GM12878 (cell line): ENCODE results near the gene RAD51B. TPM values are rescaled to one million over a fixed set of nuclear protein-coding genes. Genes with fewer than 3 reads are reported as not detected.

Source experiments
- ATAC-seq: fragments of 200-7000 bp; cut with Tn5 transposase; 3 replicates; pipeline ENCODE4 v1.9.1; 2020; ENCODE audit warnings: mild to moderate bottlenecking, moderate library complexity
- BruUV-seq: library from RNA; stranded (reverse); fragments of 400-500 nt; replicated peaks from 2 replicates; lab custom pipeline; 2021; lab: Mats Ljungman, UMichigan
- CTCF ChIA-PET: fragments of 300-600 bp; sonication (Branson Sonifier 250); formaldehyde crosslinking; extraction: SDS; loops from one replicate; lab custom pipeline; 2021; ENCODE audit warnings: inconsistent platforms; lab: Yijun Ruan, JAX
- POLR2A ChIA-PET: fragments of 350-600 bp; formaldehyde crosslinking; extraction: SDS; loops from one replicate; lab custom pipeline; 2021; ENCODE audit warnings: inconsistent platforms; lab: Charles Lee
- RAD21 ChIA-PET: fragments of 300-600 bp; sonication (Branson Sonifier 250); formaldehyde crosslinking; loops from one replicate; lab custom pipeline; 2023; ENCODE audit warnings: antibody characterized with exemption; ENCODE audit not compliant: unreplicated experiment; lab: Charles Lee
- SMC1A ChIA-PET: fragments of 300-600 bp; sonication (Branson Sonifier 250); formaldehyde crosslinking; loops from one replicate; lab custom pipeline; 2023; ENCODE audit not compliant: unreplicated experiment, uncharacterized antibody; lab: Charles Lee
- DNase-seq: peaks from one replicate; pipeline ENCODE4 v3.0.0-alpha.2; 2011; ENCODE audit warnings: low read depth, low spot score
- FAIRE-seq: peaks from 3 replicates; lab custom pipeline; 2011; peaks lifted over from hg19 to GRCh38; lab: Jason Lieb, UNC
- H2AFZ ChIP-seq: 2 replicates; pipeline ENCODE4 v1.6.0; 2011; ENCODE audit warnings: low read depth, low read length, control low read depth; ENCODE audit not compliant: control insufficient read depth
- H3K27ac ChIP-seq: 2 replicates; pipeline ENCODE4 v1.5.1; 2011; ENCODE audit warnings: control low read depth; ENCODE audit not compliant: control insufficient read depth, insufficient read depth
- H3K27me3 ChIP-seq, 2 experiments: replicated peaks in 1 of 2; 2 replicates each; pipeline versions ENCODE4 v1.6.0 to v1.6.1; 2011; ENCODE audit warnings: low read length in 1 of 2; ENCODE audit not compliant: control insufficient read depth in 2 of 2, insufficient read depth in 2 of 2
- H3K36me3 ChIP-seq, 2 experiments: 2 replicates each; pipeline ENCODE4 v1.5.1; 2011; ENCODE audit warnings: low read length in 1 of 2; ENCODE audit not compliant: control insufficient read depth in 2 of 2, insufficient read depth in 2 of 2
- H3K4me1 ChIP-seq: 2 replicates; pipeline ENCODE4 v1.6.1; 2011; ENCODE audit warnings: mild to moderate bottlenecking, low read length, moderate library complexity, mixed read lengths; ENCODE audit not compliant: control insufficient read depth, insufficient read depth
- H3K4me2 ChIP-seq: 2 replicates; pipeline ENCODE4 v1.6.0; 2011; ENCODE audit warnings: control low read depth; ENCODE audit not compliant: control insufficient read depth, insufficient read depth
- H3K4me3 ChIP-seq: fragments of 200-600 bp; sonication (generic); 2 replicates; pipeline ENCODE4 v1.5.1; 2016
- H3K79me2 ChIP-seq: 2 replicates; pipeline ENCODE4 v1.6.0; 2011; ENCODE audit warnings: low read length; ENCODE audit not compliant: control insufficient read depth, insufficient read depth
- H3K9ac ChIP-seq: 2 replicates; pipeline ENCODE4 v1.8.0; 2011; ENCODE audit warnings: low read length, control low read depth, mixed read lengths; ENCODE audit not compliant: control insufficient read depth, insufficient read depth
- H3K9me3 ChIP-seq: replicated peaks from 3 replicates; pipeline ENCODE4 v1.5.1; 2011; ENCODE audit warnings: mild to moderate bottlenecking, low read length; ENCODE audit not compliant: control insufficient read depth, insufficient read depth
- H4K20me1 ChIP-seq: 2 replicates; pipeline ENCODE4 v1.6.0; 2011; ENCODE audit not compliant: control insufficient read depth, insufficient read depth
- BCL11A ChIP-seq: IDR thresholded peaks from 2 replicates; pipeline ENCODE4 v1.6.1; 2011; ENCODE audit warnings: low read depth, low read length
- BRCA1 ChIP-seq: IDR thresholded peaks from 2 replicates; pipeline ENCODE4 v1.6.1; 2011; ENCODE audit warnings: low read depth, low read length, improper control_type of control experiment
- CHD2 ChIP-seq: IDR thresholded peaks from 2 replicates; pipeline ENCODE4 v1.6.1; 2011; ENCODE audit warnings: low read depth, low read length, improper control_type of control experiment, borderline replicate concordance
- CTCF ChIP-seq, 3 experiments: IDR thresholded peaks in 2 of 3; conservative IDR thresholded peaks in 1 of 3; 2 replicates each; pipeline ENCODE4 v1.5.1; 2011; ENCODE audit warnings: low read depth in 3 of 3, low read length in 3 of 3, mild to moderate bottlenecking in 3 of 3, control low read depth in 2 of 3, moderate library complexity in 2 of 3, inconsistent platforms in 1 of 3, mixed read lengths in 1 of 3; ENCODE audit not compliant: control insufficient read depth in 2 of 3, insufficient read depth in 1 of 3; ENCODE audit errors: extremely low read depth in 1 of 3
- ELK1 ChIP-seq: IDR thresholded peaks from 2 replicates; pipeline ENCODE4 v1.6.1; 2012; ENCODE audit warnings: low read depth, low read length, improper control_type of control experiment
- ETV6 ChIP-seq, 2 experiments: fragments of 450-650 bp in 1 of 2; IDR thresholded peaks in 1 of 2; conservative IDR thresholded peaks in 1 of 2; 2 replicates each; pipeline ENCODE4 v1.6.1; 2014; ENCODE audit warnings: antibody characterized with exemption in 1 of 2, borderline replicate concordance in 1 of 2, low read depth in 1 of 2, mild to moderate bottlenecking in 1 of 2, moderate library complexity in 1 of 2
- FOXK2 ChIP-seq: fragments of 450-650 bp; IDR thresholded peaks from 2 replicates; pipeline ENCODE4 v1.6.1; 2017; ENCODE audit warnings: mild to moderate bottlenecking, moderate library complexity
- HDAC2 ChIP-seq: fragments of 200-600 bp; sonication (generic); IDR thresholded peaks from 2 replicates; pipeline ENCODE4 v1.6.1; 2017
- NBN ChIP-seq: fragments of 450-650 bp; IDR thresholded peaks from 2 replicates; pipeline ENCODE4 v1.6.1; 2016
- NFYA ChIP-seq: IDR thresholded peaks from 2 replicates; pipeline ENCODE4 v1.6.1; 2011; ENCODE audit warnings: low read depth, mild to moderate bottlenecking, low read length, improper control_type of control experiment, borderline replicate concordance
- NRF1 ChIP-seq: conservative IDR thresholded peaks from 2 replicates; pipeline ENCODE4 v1.6.1; 2011; ENCODE audit warnings: mild to moderate bottlenecking, low read depth, low read length, improper control_type of control experiment
- POLR2A ChIP-seq: IDR thresholded peaks from 2 replicates; pipeline ENCODE4 v1.6.1; 2011; ENCODE audit warnings: low read depth, mild to moderate bottlenecking, low read length
- POLR2AphosphoS2 ChIP-seq: IDR thresholded peaks from 2 replicates; pipeline ENCODE4 v1.6.1; 2011; ENCODE audit warnings: low read depth, mild to moderate bottlenecking, low read length, improper control_type of control experiment, moderate library complexity
- RAD21 ChIP-seq: IDR thresholded peaks from 2 replicates; pipeline ENCODE4 v1.6.1; 2011; ENCODE audit warnings: mild to moderate bottlenecking, low read depth, low read length, moderate library complexity; ENCODE audit not compliant: insufficient read depth
- SMAD1 ChIP-seq: fragments of 450-650 bp; IDR thresholded peaks from 2 replicates; pipeline ENCODE4 v1.6.1; 2018; ENCODE audit warnings: mild to moderate bottlenecking, low read depth; ENCODE audit not compliant: partially characterized antibody
- SREBF2 ChIP-seq: IDR thresholded peaks from 2 replicates; pipeline ENCODE4 v1.6.1; 2012; ENCODE audit warnings: mild to moderate bottlenecking, low read length
- TCF3 ChIP-seq: IDR thresholded peaks from 2 replicates; pipeline ENCODE4 v1.6.1; 2012; ENCODE audit warnings: low read depth, mild to moderate bottlenecking, low read length, borderline replicate concordance; ENCODE audit not compliant: insufficient read depth
- WRNIP1 ChIP-seq: IDR thresholded peaks from 2 replicates; pipeline ENCODE4 v1.6.1; 2011; ENCODE audit warnings: low read depth, low read length, improper control_type of control experiment, borderline replicate concordance
- WGBS: methylation state at CpG from one replicate; pipeline ENCODE4 v1.1.6; 2016; ENCODE audit warnings: low lambda C conversion rate; ENCODE audit not compliant: insufficient replicate concordance, insufficient coverage; ENCODE audit errors: missing lambda C conversion rate; 5-methylcytosine and 5-hydroxymethylcytosine counted together
- in situ Hi-C: fragments of 300-500 bp; cut with MboI; formaldehyde crosslinking; loops from 9 replicates; pipeline ENCODE4 v1.14.3; 2018; ENCODE audit warnings: mixed read lengths
- intact Hi-C: fragments of 100-400 bp; cut with micrococcal nuclease; formaldehyde crosslinking; loops from one replicate; pipeline ENCODE4 v1.14.2; 2022; ENCODE audit not compliant: unreplicated experiment
- polyA plus RNA-seq, 11 experiments: library from polyadenylated mRNA; depleted of rRNA in 4 of 11; unstranded in 6 of 11; stranded (reverse) in 5 of 11; fragments of >200 nt; fragmentation: Nextera tagmentation in 4 of 11; fragmentation: Illumina TruSeq in 1 of 11; extraction: Ambion mirVana in 4 of 11; extraction: Trizol in 1 of 11; gene quantifications; 1 replicate in 1 of 11; 2 replicates in 10 of 11; pipeline versions ENCODE4 v1.2.1 to v1.2.3, GENCODE V29; 2011 to 2016; ENCODE audit warnings: inconsistent platforms in 2 of 11, missing spikeins in 2 of 11, low read depth in 1 of 11
- total RNA-seq, 4 experiments: library from RNA; depleted of rRNA in 3 of 4; stranded (reverse); fragments of >200 nt in 3 of 4; fragmentation: Illumina TruSeq in 1 of 4; extraction: Trizol in 1 of 4; gene quantifications; 2 replicates each; pipeline versions ENCODE4 v1.2.1 to v1.2.3, GENCODE V29; 2013 to 2021

The RAD51B gene
- total and polyA plus RNA-seq, 10 of the 15 experiments (the other 5 are each of a cell fraction or from before 2014, with no cell fraction given) = 9.8 to 26.8 (median 21.3) TPM

- H2AFZ ChIP-seq = peak overlapping the region; percentile 24
- no peaks in the 10 kb centered on the region for H3K36me3 ChIP-seq
- BruUV-seq = no TSS peak
- ChIA-PET SMC1A (interaction anchor here (0.7 to 5.1 kb wide), 30 partner anchors 9 to 471 kb away, joined by 3 to 34 read pairs (median 4); partner anchors contain the start of gene ZFP36L1), RAD21 (interaction anchor here (0.6 to 3.5 kb wide), 29 partner anchors 9 to 434 kb away, joined by 3 to 23 read pairs (median 4); partner anchors contain the start of gene ZFP36L1), POLR2A (interaction anchor here (0.5 to 1.7 kb wide), 11 partner anchors 8 to 868 kb away, joined by 3 to 6 read pairs (median 3); no protein-coding TSS in a partner anchor), CTCF (interaction anchor here (0.9 to 2.3 kb wide), 6 partner anchors 9 to 741 kb away, joined by 3 to 5 read pairs (median 3); no protein-coding TSS in a partner anchor)
- H3K9ac ChIP-seq = no peak overlapping the region; the same call in 1 of the 2 replicates
- ATAC-seq (peak; percentile 90), FAIRE-seq (peak; percentile 83), DNase-seq (peak; percentile 89)
- WGBS = 11% methylated on average over 12 of the region's 12 CpGs
- no peaks in the 10 kb centered on the region for H3K9me3 ChIP-seq
- H3K79me2 ChIP-seq = no peaks in the 10 kb centered on the region
- peak overlapping the region; percentile 49 for H3K4me2 ChIP-seq
- intact Hi-C loops = loop anchor here (1.0 to 10.0 kb wide), 5 partner anchors 22 to 401 kb away; no protein-coding TSS in a partner anchor
- H3K4me3 ChIP-seq = no peak overlapping the region
- H3K27ac ChIP-seq = peak overlapping the region; percentile 67
- H4K20me1 ChIP-seq = no peaks in the 10 kb centered on the region
- no peaks in the 10 kb centered on the region for H3K27me3 ChIP-seq
- H3K4me1 ChIP-seq = peaks cover 48% of the 10 kb centered on the region
- in situ Hi-C loops = loop anchor here (10.0 kb wide), 1 partner anchor 431 kb away; no protein-coding TSS in a partner anchor
- TF ChIP-seq ETV6 (conservative IDR thresholded peaks at IDR 0.05 in 1 of 2, IDR thresholded peaks at IDR 0.05 in 1 of 2; ENCODE audit: borderline replicate concordance in 1 of 2, low read depth in 1 of 2) = peak; percentile 52 to 87; a peak in 1 of 4 replicates
- no peak for TF ChIP-seq WRNIP1
- peak; percentile 62 for TF ChIP-seq POLR2A
- no peak for TF ChIP-seq SMAD1
- no peak for TF ChIP-seq SREBF2
- TF ChIP-seq NBN = peak; percentile 86
- no peak for TF ChIP-seq NRF1
- 0 out of 2 replicates have a peak, but pooled peaks have one; percentile 0 for TF ChIP-seq RAD21
- 0 out of 2 replicates have a peak, but pooled peaks have one; percentile 14 for TF ChIP-seq HDAC2
- peak; percentile 40; the same call in 1 of the 2 replicates for TF ChIP-seq ELK1
- TF ChIP-seq CHD2 = peak; percentile 35
- peak; percentile 66; the same call in 1 of the 2 replicates for TF ChIP-seq TCF3
- no peak for TF ChIP-seq POLR2AphosphoS2
- no peak for TF ChIP-seq BRCA1
- TF ChIP-seq CTCF (IDR thresholded peaks at IDR 0.05 in 2 of 3, conservative IDR thresholded peaks at IDR 0.05 in 1 of 3; ENCODE audit: control insufficient read depth in 2 of 3, extremely low read depth in 1 of 3, insufficient read depth in 1 of 3, low read depth in 3 of 3, low read length in 3 of 3) = no peak
- TF ChIP-seq BCL11A = peak; percentile 76
- TF ChIP-seq FOXK2 = peak; percentile 52; the same call in 1 of the 2 replicates
- TF ChIP-seq NFYA = no peak
These were observed 866.0 kb downstream of the RAD51B start for GRCh38 chr14:68685419-68686204.
